ENCODE data around the gene SERPINB6. TPM values are rescaled to one million over a fixed set of nuclear protein-coding genes. Genes with fewer than 3 reads are reported as not detected.

Gene SERPINB6
- total RNA-seq, 1 experiment from 2014 or later = 131 TPM

DNA sequence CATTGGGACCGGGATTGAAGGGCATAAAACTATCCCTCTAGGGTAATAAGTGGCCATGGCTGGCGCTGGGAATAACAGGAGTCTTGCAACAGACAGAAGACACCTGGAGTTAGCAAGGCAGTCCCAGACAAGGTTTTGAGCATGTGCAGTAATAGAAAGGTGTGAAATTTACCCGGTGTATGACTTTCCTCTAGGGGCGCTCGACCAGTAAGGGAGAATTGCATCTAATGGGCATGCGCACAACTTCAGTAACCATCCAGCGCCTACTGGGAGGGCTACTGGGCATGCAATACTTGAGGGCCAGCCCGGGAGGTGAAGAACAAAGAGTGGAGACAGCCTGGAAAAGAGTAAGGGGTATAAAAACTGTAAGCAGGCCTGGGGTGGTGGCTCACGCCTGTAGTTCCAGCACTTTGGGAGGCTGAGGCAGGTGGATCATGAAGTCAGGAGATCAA, 32.7 kb downstream of the SERPINB6 start:
- ChIA-PET CTCF (interaction anchor here (0.6 to 0.7 kb wide), 2 partner anchors 18 to 27 kb away, joined by 3 to 5 read pairs; no protein-coding TSS in a partner anchor), POLR2A (no interaction called here)
- H3K27me3 ChIP-seq (ENCODE audit: control insufficient read depth, insufficient read depth, low read length) = peaks cover 3% of the 10 kb centered on the region; the same call in 1 of the 2 replicates
- DNase-seq (ENCODE audit: low read depth, low spot score) (no peak), ATAC-seq (peak; percentile 64)
- BruUV-seq (replicated peaks) = no TSS peak
- no peaks in the 10 kb centered on the region for H3K9me3 ChIP-seq (ENCODE audit: control insufficient read depth, insufficient read depth, low read depth, low read length)
- no peaks in the 10 kb centered on the region for H3K4me1 ChIP-seq (ENCODE audit: control insufficient read depth, insufficient read depth, low read length)
- in situ Hi-C loops (cut with HindIII; ENCODE audit: low pct_unique_long_range_greater_than_20kb, low sequenced_read_pairs) (no loop called here), intact Hi-C loops (cut with micrococcal nuclease; ENCODE audit: unreplicated experiment) (no loop called here)
- H3K27ac ChIP-seq (ENCODE audit: low read length) = no peak overlapping the region
- H3K36me3 ChIP-seq (ENCODE audit: control insufficient read depth, insufficient read depth, low read length) = no peaks in the 10 kb centered on the region
- TF ChIP-seq POLR2AphosphoS5 (IDR thresholded peaks at IDR 0.05; ENCODE audit: low read depth, low read length) (no peak), SIN3A (IDR thresholded peaks at IDR 0.05; ENCODE audit: borderline replicate concordance, insufficient read depth, low read depth, low read length) (no peak), TCF7L2 (IDR thresholded peaks at IDR 0.05; ENCODE audit: low read depth, low read length) (no peak)
- TF ChIP-seq, protein P1, sequence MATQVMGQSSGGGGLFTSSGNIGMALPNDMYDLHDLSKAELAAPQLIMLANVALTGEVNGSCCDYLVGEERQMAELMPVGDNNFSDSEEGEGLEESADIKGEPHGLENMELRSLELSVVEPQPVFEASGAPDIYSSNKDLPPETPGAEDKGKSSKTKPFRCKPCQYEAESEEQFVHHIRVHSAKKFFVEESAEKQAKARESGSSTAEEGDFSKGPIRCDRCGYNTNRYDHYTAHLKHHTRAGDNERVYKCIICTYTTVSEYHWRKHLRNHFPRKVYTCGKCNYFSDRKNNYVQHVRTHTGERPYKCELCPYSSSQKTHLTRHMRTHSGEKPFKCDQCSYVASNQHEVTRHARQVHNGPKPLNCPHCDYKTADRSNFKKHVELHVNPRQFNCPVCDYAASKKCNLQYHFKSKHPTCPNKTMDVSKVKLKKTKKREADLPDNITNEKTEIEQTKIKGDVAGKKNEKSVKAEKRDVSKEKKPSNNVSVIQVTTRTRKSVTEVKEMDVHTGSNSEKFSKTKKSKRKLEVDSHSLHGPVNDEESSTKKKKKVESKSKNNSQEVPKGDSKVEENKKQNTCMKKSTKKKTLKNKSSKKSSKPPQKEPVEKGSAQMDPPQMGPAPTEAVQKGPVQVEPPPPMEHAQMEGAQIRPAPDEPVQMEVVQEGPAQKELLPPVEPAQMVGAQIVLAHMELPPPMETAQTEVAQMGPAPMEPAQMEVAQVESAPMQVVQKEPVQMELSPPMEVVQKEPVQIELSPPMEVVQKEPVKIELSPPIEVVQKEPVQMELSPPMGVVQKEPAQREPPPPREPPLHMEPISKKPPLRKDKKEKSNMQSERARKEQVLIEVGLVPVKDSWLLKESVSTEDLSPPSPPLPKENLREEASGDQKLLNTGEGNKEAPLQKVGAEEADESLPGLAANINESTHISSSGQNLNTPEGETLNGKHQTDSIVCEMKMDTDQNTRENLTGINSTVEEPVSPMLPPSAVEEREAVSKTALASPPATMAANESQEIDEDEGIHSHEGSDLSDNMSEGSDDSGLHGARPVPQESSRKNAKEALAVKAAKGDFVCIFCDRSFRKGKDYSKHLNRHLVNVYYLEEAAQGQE (IDR thresholded peaks at IDR 0.05; ENCODE audit: insufficient read depth in 1 of 2, low read depth in 2 of 2, low read length in 1 of 2) = no peak
- TF ChIP-seq, protein P2, sequence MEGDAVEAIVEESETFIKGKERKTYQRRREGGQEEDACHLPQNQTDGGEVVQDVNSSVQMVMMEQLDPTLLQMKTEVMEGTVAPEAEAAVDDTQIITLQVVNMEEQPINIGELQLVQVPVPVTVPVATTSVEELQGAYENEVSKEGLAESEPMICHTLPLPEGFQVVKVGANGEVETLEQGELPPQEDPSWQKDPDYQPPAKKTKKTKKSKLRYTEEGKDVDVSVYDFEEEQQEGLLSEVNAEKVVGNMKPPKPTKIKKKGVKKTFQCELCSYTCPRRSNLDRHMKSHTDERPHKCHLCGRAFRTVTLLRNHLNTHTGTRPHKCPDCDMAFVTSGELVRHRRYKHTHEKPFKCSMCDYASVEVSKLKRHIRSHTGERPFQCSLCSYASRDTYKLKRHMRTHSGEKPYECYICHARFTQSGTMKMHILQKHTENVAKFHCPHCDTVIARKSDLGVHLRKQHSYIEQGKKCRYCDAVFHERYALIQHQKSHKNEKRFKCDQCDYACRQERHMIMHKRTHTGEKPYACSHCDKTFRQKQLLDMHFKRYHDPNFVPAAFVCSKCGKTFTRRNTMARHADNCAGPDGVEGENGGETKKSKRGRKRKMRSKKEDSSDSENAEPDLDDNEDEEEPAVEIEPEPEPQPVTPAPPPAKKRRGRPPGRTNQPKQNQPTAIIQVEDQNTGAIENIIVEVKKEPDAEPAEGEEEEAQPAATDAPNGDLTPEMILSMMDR (IDR thresholded peaks at IDR 0.05) = no peak; the same call in 1 of the 2 replicates
- H3K4me3 ChIP-seq (ENCODE audit: low read depth in 2 of 2, low read length in 2 of 2) = no peak overlapping the region

DNA sequence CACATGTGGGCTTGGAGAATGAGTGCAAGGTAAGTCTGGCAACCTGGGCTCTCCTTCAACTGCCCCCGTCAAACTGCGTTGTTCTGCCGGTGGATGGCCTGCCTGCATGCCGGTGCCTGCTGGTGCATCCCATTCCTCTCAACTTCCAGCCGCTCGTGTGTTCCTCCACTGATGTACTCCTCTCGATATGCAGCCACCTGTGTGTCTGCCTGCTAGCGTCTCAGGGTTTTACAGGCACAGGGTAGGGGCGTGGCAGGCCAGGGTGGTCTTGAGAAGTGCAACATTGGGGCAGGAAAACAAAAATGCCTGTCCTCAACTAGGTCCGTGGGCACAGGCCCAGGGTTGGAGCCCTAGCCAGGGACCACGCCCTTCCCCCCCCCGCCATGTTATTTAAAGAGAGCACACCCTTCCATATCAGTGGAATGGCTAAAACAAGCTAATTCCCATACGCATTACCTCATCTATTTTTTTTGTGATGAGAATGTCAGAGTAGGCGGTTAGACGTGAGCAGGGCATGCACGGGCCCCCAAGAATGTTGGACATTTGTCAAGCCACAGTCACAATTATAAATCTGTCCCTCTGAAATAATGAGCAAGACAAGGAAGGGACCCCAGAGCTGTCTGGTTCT, 33.2 kb downstream of the SERPINB6 start:
- CTCF ChIA-PET = interaction anchor here (0.6 to 0.7 kb wide), 2 partner anchors 17 to 26 kb away, joined by 3 to 5 read pairs; no protein-coding TSS in a partner anchor
- Histone ChIP-seq H3K27ac (ENCODE audit: low read length) (no peak overlapping the region), H3K4me3 (ENCODE audit: low read depth in 2 of 2, low read length in 2 of 2) (no peak overlapping the region), H3K4me1 (ENCODE audit: control insufficient read depth, insufficient read depth, low read length) (no peaks in the 10 kb centered on the region), H3K9me3 (ENCODE audit: control insufficient read depth, insufficient read depth, low read depth, low read length) (no peaks in the 10 kb centered on the region), H3K36me3 (ENCODE audit: control insufficient read depth, insufficient read depth, low read length) (no peaks in the 10 kb centered on the region), H3K27me3 (ENCODE audit: control insufficient read depth, insufficient read depth, low read length) (peaks cover 3% of the 10 kb centered on the region; the same call in 1 of the 2 replicates)
- TF ChIP-seq, protein P1 (IDR thresholded peaks at IDR 0.05; ENCODE audit: insufficient read depth in 1 of 2, low read depth in 2 of 2, low read length in 1 of 2) = no peak
- no peak for TF ChIP-seq POLR2AphosphoS5 (IDR thresholded peaks at IDR 0.05; ENCODE audit: low read depth, low read length)
- no peak for TF ChIP-seq SIN3A (IDR thresholded peaks at IDR 0.05; ENCODE audit: borderline replicate concordance, insufficient read depth, low read depth, low read length)
- no peak for TF ChIP-seq TCF7L2 (IDR thresholded peaks at IDR 0.05; ENCODE audit: low read depth, low read length)
- TF ChIP-seq, protein P2 (IDR thresholded peaks at IDR 0.05) = no peak
- no peak for DNase-seq (ENCODE audit: low read depth, low spot score)
- no peak for ATAC-seq
- BruUV-seq (replicated peaks) = no TSS peak
- POLR2A ChIA-PET = no interaction called here
- in situ Hi-C loops (cut with HindIII; ENCODE audit: low pct_unique_long_range_greater_than_20kb, low sequenced_read_pairs) (no loop called here), intact Hi-C loops (cut with micrococcal nuclease; ENCODE audit: unreplicated experiment) (no loop called here)
